Fibroblast of the conjunctiva (primary cell): ENCODE results near the gene ATG9B.

Source experiments
- DNase-seq: peaks from one replicate; pipeline ENCODE4 v3.0.0-alpha.2; 2010; ENCODE audit warnings: low read depth

ATG9B gene

GRCh38 chr7:150978126-150978789 is 46.0 kb downstream of the ATG9B start, which contains the start of gene KCNH2:
TSS of gene KCNH2 (minus strand) at chr7:150978321. CDS start at chr7:150977913, 408 bp downstream.
- no peak for DNase-seq

GRCh38 chr7:150977382-150978125 is 46.7 kb downstream of the ATG9B start:
- DNase-seq: no peak

- no peak for DNase-seq
Observed at GRCh38 chr7:150976529-150977381, 47.5 kb downstream of the ATG9B start.

- no peak for DNase-seq
Observed at GRCh38 chr7:150975536-150976319, 48.6 kb downstream of the ATG9B start.

GRCh38 chr7:150974468-150975391 is 49.6 kb downstream of the ATG9B start:
- no peak for DNase-seq

GRCh38 chr7:150973571-150974451 is 50.5 kb downstream of the ATG9B start:
- DNase-seq: no peak

- DNase-seq: no peak
Observed at GRCh38 chr7:150972741-150973140, 51.6 kb downstream of the ATG9B start.

- no peak for DNase-seq
Observed at GRCh38 chr7:150972023-150972468, 52.2 kb downstream of the ATG9B start.

- DNase-seq: no peak
Observed at GRCh38 chr7:150971242-150972022, 52.9 kb downstream of the ATG9B start.

GRCh38 chr7:150970424-150970823 is 53.9 kb downstream of the ATG9B start:
- DNase-seq: no peak

- no peak for DNase-seq
Observed at GRCh38 chr7:150969475-150969874, 54.8 kb downstream of the ATG9B start.

GRCh38 chr7:150968734-150969372 is 55.4 kb downstream of the ATG9B start:
- DNase-seq: peak; percentile 14

GRCh38 chr7:150968056-150968733 is 56.1 kb downstream of the ATG9B start:
- DNase-seq: no peak

- DNase-seq: no peak
Observed at GRCh38 chr7:150967349-150967748, 56.9 kb downstream of the ATG9B start.

- no peak for DNase-seq
Observed at GRCh38 chr7:150966002-150966401, 58.3 kb downstream of the ATG9B start.

- DNase-seq: no peak
Observed at GRCh38 chr7:150965273-150965830, 58.9 kb downstream of the ATG9B start.
